ENCODE results near the gene MSI2.

DNA sequence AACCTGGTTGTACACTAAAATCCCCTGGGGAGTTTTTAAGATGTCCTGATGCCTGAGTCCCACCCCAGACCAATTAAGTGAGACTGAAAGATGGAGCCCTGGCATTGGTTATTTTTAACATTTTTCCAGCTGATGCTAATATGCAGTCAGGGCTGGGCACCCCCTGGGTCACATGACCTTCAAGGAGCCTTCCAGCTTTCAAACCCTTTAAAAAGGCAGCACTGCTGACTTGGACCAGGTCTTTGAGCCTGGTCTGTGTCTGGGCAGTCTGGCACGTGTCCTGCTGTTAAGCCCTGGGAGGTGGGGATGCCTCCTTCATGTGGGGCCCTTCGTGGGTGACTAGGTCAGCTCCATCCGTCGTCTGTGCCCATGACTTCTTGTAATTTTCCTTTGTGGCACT, 286.2 kb downstream of the MSI2 start:
- TF ChIP-seq, protein P1, sequence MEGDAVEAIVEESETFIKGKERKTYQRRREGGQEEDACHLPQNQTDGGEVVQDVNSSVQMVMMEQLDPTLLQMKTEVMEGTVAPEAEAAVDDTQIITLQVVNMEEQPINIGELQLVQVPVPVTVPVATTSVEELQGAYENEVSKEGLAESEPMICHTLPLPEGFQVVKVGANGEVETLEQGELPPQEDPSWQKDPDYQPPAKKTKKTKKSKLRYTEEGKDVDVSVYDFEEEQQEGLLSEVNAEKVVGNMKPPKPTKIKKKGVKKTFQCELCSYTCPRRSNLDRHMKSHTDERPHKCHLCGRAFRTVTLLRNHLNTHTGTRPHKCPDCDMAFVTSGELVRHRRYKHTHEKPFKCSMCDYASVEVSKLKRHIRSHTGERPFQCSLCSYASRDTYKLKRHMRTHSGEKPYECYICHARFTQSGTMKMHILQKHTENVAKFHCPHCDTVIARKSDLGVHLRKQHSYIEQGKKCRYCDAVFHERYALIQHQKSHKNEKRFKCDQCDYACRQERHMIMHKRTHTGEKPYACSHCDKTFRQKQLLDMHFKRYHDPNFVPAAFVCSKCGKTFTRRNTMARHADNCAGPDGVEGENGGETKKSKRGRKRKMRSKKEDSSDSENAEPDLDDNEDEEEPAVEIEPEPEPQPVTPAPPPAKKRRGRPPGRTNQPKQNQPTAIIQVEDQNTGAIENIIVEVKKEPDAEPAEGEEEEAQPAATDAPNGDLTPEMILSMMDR (IDR thresholded peaks at IDR 0.05): no peak
- no peak for TF ChIP-seq POLR2A (IDR thresholded peaks at IDR 0.05)

Data from right lobe of liver (tissue), 4 donors.